IPS-NIHi7 (cell line): ENCODE data around the gene GNG3.

Source experiments
- DNase-seq: peaks from one replicate; pipeline ENCODE4 v3.0.0; 2012; ENCODE audit warnings: mixed read lengths; ENCODE audit errors: extremely low spot score

GNG3 gene

DNA sequence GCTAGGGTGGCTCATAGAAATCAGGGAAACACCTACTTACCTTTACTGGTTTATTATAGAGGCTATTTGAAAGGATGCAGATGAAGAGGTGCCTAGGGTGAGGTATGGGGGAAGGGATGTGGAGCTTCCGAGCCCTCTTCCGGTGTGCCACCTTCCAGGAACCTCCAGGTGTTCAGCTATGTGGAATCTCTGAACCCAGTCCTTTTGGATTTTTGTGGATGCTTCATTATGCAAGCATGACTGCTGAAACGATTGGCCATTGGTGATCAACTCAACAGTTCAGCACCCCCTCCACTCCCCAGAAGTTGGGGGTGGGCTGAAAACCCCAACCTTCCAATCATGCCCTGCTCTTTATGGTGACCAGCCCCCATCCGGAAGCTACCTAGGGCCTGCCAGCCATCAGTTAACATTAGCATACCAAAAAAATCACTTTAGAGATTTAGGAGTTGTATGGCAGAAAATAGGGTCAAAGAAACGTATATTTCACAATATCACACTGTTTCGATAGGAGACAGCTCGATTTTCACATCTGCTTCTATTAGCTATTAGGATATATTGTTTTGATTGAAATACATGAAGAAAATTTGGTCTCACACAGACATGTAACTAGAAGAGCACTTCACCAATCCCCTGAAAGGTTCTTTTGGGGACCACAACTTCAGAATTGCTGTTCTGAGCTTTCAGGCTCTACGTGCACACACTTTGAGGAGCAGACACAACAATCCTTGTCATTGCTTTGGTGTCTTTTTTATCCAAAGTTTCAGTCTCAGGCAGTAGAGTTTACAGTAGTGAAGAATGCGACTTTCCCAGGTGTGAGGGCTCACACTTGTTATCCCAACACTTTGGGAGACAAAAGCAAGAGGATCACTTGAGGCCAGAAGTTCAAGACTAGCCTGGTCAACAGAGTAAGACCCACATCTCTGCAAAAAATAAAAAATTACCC is 50.6 kb downstream of the GNG3 start:
- peak; percentile 55 for DNase-seq
